ENCODE results near the gene FAM222A.

DNA sequence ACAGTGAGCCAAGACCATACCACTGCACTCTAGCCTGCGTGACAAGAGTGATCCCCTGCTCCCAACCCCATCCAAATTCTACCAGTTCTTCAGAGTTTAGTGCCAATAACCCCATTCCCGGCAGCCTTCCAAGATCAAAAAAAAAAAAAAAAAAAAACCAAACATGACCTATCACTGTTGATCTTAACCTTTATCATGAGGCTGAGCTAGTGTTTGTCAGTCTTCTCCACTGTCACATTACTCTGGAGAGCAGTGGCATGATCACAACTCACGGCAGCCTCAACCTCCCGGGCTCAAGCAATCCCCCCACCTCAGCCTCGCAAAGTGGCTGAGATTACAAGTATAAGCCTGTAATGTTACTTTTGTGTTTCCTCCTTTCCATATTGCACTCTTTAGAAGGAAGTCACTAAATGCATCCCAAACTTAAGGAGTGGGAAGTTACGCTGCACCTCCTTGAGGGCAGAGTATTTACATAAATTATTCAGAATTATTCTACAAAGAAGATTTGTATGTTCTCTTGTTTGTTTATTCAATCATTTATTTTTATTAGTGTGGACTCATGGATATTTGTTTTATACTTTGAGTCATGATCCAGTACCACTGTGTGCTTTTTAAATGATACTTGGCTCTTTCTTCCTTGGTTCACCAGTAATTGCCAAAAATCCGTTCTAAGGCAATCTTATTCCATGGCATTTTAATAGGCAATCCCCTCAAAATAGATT is 31.5 kb upstream of the FAM222A start:
- TF ChIP-seq POLR2A (IDR thresholded peaks at IDR 0.05; ENCODE audit: low read length) (no peak), CHD4 (IDR thresholded peaks at IDR 0.05; ENCODE audit: borderline replicate concordance) (no peak), RAD21 (conservative IDR thresholded peaks at IDR 0.05 in 1 of 2, IDR thresholded peaks at IDR 0.05 in 1 of 2) (no peak), SREBF2 (IDR thresholded peaks at IDR 0.05) (no peak), RARB (CRISPR knock-in tag; IDR thresholded peaks at IDR 0.05) (no peak), MAFK (IDR thresholded peaks at IDR 0.05; ENCODE audit: partially characterized antibody) (no peak), ZFP36 (IDR thresholded peaks at IDR 0.05; ENCODE audit: borderline replicate concordance, partially characterized antibody) (no peak), NFE2L2 (conservative IDR thresholded peaks at IDR 0.05; ENCODE audit: low read length) (no peak)
- TF ChIP-seq, protein P1, sequence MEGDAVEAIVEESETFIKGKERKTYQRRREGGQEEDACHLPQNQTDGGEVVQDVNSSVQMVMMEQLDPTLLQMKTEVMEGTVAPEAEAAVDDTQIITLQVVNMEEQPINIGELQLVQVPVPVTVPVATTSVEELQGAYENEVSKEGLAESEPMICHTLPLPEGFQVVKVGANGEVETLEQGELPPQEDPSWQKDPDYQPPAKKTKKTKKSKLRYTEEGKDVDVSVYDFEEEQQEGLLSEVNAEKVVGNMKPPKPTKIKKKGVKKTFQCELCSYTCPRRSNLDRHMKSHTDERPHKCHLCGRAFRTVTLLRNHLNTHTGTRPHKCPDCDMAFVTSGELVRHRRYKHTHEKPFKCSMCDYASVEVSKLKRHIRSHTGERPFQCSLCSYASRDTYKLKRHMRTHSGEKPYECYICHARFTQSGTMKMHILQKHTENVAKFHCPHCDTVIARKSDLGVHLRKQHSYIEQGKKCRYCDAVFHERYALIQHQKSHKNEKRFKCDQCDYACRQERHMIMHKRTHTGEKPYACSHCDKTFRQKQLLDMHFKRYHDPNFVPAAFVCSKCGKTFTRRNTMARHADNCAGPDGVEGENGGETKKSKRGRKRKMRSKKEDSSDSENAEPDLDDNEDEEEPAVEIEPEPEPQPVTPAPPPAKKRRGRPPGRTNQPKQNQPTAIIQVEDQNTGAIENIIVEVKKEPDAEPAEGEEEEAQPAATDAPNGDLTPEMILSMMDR (IDR thresholded peaks at IDR 0.05), result no peak
- TF ChIP-seq, protein P2, sequence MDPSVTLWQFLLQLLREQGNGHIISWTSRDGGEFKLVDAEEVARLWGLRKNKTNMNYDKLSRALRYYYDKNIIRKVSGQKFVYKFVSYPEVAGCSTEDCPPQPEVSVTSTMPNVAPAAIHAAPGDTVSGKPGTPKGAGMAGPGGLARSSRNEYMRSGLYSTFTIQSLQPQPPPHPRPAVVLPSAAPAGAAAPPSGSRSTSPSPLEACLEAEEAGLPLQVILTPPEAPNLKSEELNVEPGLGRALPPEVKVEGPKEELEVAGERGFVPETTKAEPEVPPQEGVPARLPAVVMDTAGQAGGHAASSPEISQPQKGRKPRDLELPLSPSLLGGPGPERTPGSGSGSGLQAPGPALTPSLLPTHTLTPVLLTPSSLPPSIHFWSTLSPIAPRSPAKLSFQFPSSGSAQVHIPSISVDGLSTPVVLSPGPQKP (IDR thresholded peaks at IDR 0.05; ENCODE audit: low read depth, low read length), result no peak
- TF ChIP-seq, protein P3, sequence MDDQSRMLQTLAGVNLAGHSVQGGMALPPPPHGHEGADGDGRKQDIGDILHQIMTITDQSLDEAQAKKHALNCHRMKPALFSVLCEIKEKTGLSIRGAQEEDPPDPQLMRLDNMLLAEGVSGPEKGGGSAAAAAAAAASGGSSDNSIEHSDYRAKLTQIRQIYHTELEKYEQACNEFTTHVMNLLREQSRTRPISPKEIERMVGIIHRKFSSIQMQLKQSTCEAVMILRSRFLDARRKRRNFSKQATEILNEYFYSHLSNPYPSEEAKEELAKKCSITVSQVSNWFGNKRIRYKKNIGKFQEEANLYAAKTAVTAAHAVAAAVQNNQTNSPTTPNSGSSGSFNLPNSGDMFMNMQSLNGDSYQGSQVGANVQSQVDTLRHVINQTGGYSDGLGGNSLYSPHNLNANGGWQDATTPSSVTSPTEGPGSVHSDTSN (IDR thresholded peaks at IDR 0.05), result no peak
- TF ChIP-seq, protein P4, sequence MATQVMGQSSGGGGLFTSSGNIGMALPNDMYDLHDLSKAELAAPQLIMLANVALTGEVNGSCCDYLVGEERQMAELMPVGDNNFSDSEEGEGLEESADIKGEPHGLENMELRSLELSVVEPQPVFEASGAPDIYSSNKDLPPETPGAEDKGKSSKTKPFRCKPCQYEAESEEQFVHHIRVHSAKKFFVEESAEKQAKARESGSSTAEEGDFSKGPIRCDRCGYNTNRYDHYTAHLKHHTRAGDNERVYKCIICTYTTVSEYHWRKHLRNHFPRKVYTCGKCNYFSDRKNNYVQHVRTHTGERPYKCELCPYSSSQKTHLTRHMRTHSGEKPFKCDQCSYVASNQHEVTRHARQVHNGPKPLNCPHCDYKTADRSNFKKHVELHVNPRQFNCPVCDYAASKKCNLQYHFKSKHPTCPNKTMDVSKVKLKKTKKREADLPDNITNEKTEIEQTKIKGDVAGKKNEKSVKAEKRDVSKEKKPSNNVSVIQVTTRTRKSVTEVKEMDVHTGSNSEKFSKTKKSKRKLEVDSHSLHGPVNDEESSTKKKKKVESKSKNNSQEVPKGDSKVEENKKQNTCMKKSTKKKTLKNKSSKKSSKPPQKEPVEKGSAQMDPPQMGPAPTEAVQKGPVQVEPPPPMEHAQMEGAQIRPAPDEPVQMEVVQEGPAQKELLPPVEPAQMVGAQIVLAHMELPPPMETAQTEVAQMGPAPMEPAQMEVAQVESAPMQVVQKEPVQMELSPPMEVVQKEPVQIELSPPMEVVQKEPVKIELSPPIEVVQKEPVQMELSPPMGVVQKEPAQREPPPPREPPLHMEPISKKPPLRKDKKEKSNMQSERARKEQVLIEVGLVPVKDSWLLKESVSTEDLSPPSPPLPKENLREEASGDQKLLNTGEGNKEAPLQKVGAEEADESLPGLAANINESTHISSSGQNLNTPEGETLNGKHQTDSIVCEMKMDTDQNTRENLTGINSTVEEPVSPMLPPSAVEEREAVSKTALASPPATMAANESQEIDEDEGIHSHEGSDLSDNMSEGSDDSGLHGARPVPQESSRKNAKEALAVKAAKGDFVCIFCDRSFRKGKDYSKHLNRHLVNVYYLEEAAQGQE (IDR thresholded peaks at IDR 0.05), result no peak

Measured in A549 (cell line).